Measurements from ENCODE around the gene SDE2.
"Not testable (repeated sequence)": the region's sequence is repeated elsewhere in the genome, so short reads cannot be mapped to it uniquely, and the experiment has no call there.

Gene SDE2

DNA sequence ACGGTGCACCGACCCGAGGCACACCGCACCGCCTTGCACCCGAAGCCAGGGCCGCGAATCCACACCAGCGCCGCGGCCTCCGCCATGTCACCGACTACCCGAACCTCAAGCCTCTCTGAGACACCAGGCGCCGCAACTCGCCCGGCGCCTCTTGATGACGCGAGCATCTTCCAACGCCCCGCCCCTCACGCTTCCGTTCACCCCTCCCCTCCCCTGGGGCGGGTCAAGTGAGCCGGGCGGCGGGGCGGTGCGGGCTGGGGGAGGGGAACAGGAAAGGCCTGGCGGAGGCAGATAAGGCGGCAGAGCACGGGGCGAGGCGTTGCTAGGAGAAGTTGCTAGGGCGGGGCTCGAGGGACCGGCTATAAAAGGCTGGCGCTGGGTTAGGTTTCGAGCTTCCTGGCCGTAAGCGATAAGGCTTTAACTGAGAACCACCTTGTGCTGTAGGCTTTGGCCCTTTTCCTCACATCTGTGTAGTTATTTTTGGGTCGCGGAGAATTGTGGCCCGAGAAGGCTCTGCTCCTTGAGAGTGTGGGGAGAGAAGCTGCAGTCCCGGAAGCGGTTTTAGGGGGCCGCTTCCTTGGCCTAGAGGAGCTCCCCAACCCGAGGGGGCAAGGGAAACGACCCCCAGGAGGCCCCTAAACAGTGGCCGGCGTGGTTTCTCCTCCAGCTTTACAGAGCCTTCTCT, at the start of gene SDE2:
TSS of gene SDE2 (minus strand) at position 117 of the 685 bp plus-strand sequence. CDS start at position 86, 31 bp downstream.
- peak; percentile 100 for DNase-seq

DNA sequence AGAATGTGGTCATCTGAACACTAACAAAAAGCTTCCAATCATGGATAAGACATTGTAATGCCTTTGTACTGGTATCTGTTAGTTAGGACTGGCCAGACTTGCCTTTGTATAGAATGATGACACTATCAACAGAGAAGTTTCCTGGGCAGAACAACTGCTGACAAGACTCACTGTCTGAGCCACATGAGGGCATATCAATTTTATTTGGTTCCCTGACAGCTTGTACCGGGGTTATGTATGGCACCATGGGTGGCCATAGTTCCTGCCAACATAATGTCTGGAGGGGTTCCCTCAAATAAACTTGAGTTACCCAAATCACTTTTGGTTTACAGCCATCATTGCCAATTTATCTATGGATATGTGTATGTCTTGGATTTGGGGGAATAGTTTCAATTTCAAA, 49.7 kb upstream of the SDE2 start:
- DNase-seq = no peak

DNA sequence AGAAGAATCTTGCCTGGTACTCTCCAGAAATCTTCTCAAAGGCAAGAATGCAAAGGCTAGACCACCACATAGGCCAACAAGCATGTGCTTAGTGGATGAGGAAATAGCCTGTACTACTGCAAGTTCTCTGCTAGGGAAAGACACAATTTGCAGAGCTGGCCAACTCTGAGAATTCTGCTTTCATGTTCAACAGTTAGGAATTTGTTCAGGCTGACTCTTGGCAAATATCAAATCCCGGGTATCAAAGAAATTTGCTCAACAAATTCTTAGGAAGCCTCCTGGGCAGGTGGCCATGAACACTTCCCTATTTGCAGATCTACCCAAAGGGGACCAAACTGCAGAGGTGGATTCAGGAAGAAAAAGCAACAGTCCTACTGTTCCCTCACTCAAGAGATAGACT, 48.4 kb upstream of the SDE2 start:
- no peak for DNase-seq

DNA sequence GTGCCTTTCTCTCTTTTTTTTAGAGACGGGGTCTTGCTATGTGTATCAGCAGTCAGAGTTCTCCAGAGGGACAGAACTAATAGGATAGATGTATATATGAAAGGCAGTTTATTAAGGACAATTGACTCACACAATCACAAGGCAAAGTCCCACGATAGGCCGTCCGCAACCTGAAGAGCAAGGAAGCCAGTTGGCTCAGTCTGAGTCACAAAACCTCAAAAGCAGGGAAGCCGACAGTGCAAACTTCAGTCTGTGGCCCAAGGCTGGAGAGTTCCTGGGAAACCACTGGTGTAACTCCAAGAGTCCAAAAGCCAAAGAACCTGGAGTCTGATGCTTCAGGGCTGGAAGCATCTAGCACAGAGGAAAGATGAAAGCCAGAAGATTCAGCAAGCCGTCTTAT, 47.1 kb upstream of the SDE2 start:
- DNase-seq = no peak

DNA sequence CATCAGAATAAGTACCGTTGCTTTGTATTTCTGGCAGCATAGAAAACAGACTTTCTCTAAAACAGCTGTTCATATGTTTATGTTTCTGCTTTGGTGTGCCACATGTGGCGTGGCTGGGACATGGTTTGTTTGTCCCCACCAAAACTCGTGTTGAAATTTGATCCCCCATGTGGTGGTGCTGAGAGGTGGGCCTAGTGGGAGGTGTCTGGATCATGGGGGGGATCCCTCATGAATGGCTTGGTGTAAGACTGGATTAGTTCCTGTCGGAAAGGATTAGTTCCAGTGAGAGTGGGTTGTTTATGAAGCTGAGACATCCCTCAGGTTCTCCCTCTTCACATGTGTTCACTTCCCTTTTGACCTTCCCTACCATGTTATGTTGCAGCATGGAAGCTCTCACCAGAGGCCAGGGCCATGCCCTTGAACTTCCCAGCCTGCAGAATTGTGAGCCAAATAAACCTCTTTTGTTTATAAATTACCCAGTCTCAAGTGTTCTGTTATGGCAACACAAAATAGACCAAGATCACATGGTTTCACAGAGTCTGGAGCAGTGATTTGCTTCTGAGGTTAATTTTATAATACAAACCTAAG, 45.5 kb upstream of the SDE2 start:
- DNase-seq = no peak

DNA sequence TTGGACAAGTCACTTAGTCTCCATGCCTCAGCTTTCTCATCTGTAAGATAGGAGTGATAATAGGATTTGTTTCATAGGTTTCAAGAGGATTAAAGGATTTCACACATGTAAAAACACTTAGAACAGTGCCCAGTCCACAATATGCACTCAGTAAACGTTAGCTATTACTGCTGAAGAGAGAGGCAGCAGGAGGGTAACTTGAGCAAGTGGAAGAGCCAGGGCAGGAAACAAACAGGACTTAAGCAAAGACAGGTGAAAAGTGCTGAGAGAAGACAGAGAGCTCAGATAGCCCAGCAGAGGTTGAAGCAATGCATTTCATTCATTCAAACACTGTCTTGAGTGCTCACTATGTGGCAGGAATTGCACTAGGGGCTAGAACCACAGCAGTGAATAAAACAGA, 42.3 kb upstream of the SDE2 start:
- no peak for DNase-seq

DNA sequence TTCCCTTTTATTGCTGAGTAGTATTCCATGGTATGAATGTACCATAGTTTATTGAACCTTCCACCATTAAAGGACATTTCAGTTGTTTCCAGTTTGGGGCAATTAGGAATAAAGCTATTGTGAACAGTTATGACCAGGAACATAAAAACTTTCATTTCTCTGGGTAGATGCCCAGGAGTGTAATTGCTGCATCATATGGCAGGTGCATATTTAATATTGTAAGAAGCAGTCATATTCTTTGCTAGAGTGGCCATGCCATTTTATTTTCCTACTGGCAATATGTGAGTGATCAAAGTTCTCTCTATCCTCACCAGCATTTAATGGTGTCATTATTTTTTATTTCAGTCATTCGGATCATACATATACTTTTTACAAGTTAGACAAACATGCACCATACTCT, 39.5 kb upstream of the SDE2 start:
- no peak for DNase-seq

DNA sequence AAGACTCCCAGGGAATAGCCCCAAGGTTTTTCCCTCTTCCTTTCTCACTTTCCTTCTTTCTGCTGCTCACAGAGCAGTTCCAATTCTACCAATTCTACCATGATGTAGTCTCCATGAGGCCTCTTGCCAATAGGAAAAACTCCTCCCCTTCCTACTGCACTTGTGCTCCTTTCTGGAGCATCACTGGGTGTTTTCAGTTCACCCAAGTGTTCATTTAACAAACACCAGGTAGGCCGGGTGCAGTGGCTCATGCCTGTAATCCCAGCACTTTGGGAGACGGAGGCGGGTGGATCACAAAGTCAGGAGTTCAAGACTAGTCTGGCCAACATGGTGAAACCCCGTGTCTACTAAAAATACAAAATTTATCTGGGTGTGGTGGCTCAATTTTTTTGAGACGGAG, 36.8 kb upstream of the SDE2 start:
- DNase-seq = no peak

DNA sequence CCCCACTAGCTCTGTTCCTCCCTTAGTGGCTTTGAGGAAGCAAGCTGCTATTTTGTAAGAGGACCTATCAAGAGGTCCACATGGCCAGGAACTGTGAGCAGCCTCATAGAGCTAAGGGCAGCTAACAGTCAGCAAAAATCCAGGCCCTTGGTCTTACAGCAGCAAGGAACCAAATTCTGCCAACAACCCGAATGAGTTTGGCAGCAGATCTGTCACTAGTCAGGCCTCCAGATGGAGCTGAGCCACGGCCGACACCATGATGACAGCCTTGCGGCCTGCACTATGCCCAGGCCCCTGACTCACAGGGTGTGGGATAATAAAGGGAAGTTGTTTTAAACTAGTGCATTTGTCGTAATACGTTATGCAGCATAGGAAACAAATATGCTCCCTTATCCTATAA, 35.3 kb upstream of the SDE2 start:
- DNase-seq = peak; percentile 83

DNA sequence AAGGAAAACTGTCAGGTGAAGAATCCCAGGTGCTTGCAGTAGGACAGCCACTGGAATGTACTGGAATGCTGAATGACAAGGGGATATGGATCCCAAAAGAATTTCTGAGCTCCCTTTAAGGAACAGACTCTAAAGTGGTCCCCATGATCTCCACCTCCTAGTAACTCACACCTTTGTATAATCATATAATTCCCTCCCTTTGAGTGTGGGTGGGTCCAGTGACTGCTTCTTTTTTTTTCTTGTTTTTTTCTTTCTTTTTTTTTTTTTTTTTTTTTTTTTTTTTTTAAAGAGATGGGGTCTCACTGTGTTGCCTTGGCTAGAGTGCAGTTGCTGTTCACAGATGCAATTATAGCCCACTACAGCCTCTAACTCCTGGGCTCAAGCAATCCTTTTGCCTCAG, 34.8 kb upstream of the SDE2 start:
- DNase-seq = no peak

DNA sequence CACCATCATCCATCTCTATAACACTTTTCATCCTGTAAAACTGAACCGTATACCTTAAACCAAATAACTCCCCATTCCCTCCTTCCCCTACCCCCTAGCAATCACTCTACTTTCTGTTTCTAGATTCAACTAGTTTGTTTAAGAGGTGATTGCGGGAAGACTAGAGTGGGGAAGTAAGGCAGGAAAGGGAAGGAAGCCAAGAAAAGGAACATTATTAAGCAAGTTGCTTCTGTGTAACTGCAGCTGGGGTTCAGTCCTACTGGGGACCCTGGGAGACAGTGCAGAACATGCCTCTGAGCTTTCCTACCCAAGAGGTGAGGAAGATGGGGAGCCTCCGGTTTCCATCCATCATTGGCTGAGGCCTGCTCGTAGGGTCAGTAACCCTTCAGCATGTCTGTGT, 34.4 kb upstream of the SDE2 start:
- DNase-seq = no peak

DNA sequence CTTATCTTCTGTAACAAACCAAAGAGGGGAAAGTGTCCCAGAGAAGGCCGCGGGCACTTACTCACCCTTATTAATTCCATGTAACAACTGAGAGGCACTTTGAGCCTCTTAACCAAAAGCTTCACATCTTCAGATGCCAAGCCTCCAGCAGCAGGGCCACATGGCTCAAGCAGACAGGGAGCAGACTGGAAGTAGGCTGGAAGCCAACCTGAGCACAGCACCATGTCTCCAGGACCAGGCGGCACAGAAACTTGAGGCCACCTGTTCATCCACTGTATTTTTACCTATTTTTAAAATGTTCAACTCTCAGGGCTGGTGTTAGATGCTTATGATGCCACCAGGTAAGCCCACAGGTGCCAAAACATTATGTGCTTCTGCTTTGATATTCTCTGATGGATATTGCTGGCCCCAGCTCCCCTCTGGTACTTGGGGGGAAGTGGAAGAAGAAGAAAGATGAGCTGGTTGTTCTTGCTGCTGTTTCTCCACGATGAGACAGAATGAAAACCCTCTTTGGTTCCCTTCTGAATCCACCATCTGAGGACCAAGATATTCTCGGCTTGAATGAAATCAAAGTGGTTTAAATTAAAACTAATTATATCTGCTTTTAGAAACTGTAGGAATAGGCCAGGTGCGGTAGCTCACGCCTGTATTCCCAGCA, 30.6 kb upstream of the SDE2 start:
- no peak for DNase-seq

DNA sequence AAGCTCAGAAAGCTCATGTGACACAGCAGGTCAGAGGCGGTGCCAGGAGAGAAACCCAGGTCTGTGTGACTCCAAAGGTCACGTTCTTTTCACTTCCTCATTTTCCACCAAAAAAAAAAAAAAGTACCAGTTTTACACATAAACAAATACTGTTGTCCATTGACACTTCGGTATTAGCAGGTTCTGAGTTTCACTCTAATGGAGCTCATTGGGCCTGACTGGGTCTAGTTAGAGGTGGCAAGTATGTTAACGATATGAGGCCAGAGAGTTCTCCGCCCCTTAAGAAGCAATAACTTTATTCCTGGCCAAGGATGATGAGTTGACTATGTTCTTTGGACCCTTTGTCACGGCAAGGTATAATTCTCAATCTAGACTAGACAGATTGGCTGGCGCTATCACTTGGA, 30.0 kb upstream of the SDE2 start:
- peak; percentile 74 for DNase-seq

DNA sequence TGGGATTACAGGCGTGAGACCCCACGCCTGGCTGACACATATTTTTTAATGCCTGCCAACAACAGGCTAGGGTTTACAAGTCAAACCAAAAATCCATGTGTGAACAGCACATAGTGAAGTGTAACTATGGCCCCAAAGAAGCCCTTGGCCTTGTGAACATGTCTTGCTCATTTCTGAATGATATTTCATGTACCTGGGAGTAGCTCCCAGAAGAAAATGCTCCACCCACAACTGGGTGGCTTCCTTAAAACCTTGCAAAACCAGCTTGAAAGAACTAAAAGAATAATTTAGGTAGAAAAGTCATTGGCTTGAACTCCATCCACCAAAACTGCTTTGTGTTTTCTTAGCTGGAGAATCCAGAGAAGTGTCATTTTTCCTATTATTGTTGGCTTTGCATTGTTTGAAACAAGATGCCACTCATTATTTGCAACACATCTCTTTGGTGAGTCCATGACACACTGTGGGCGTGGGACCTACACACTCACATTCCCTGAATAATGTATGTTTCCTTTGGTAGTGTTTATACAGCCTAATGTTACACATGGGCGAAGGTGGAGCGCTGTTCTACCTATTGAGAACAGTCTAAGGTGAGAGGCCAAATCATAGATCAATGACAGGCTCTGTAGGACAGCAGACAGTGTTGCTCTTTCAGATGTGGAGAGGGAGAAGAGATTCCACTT, 28.5 kb upstream of the SDE2 start:
- DNase-seq = no peak

DNA sequence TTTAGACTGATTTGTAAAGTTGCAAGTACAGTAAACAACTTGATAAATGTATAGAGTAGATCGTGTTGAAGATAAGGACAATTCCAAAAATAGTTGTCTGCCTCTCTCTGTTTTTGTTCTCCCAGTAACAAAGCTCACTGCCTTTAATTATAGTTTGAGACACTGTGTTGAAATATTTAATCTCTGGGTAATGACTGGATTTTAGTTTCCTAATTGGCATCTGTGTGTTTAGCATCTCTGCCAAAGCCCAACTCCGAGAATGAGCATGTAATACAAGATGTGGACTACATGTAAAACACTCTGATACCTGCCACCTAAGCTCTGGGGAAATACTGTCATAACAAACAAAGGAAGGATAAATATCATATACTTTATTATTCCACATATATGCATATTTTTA, 27.7 kb upstream of the SDE2 start:
- no peak for DNase-seq

DNA sequence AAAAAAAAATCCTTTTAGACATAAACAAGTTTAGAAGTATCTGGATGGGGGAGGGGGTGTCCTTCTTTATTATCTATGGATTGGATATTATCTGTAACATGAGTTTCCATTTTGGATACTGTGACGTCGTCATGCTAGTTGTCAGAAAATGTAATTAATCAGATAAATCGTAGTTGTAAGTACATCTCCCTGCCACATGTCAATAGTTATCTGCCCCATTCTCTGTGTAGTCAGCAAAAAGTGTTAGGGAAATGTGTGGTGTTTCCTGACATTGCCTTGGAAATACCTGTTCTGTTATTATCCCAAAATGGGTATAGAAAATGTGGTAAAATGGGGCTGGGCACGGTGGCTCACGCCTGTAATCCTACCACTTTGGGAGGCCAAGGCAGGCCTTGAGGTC, 24.6 kb upstream of the SDE2 start:
- DNase-seq = no peak

DNA sequence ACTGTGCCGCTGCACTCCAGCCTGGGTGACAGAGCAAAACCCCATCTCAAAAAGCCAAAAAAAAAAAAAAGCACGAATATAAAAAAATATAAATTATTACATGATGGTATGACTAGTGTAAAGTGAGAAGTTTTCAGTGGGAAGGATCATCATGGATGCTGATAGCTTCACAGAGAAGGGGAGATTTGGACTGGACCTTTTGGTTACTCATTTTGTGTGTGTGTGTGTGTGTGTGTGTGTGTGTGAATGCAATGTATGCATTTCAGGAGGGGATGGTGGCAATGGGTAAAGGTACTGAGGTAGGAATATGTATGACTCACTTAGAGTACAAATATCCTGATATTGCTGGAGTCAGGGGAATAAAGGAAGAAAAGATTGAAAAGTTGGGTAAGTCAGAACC, 22.7 kb upstream of the SDE2 start:
- no peak for DNase-seq

DNA sequence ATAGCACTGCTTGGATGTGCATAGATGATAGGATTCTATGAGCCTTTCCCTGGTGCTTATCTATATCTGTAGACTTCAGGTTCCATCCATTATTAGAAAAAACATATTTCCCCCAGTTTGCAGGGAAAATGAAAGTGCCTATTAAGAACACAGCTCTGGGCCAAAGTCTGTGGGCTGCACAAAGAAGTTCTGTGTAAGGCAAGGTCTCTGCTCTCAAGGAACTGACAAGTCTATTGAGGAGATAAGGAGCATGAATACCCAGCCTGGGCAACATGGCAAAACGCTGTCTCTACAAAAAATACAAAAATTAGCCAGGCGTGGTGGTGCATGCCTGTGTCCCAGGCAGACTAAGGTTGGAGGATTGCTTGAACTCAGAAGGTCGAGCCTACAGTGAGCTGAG, 22.3 kb upstream of the SDE2 start:
- DNase-seq = no peak

DNA sequence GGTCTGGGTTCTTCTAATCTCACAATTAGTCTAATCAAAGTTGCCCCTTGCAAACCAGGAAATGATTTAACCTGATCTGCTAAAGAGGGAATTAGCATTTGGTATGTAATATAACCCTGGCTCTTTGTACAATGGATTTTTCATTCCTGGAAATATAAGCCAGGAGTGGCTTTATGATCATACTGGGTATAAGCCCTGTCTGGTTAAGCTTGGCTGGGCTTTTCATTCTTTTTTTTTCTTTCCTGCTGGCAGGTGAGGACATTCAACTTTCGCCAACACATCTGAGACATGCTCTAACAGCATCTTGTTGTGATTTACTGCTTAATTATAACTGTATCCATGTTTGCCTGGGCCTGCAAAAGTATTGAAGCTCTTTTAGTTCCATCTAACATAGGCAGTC, 20.4 kb upstream of the SDE2 start:
- DNase-seq = no peak

DNA sequence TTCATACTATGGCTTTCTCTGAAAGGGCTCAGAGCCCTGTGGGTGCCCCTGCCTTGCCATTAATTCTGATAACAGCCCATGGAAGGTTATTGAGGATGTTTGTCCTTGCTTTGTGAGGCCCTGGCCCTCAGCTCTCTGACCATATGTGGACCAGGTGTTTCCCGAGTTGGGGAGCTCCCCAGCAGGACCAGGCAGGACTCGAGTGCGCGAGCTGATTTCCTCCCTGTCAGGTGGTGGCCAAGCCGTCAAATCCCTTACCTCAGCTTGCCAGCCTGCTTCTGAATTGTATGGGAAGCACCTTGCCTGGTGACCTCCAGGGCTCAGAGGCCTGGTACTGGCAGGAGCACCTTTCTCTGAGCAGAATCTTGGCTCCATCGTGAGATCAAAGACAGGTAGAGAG, 17.9 kb upstream of the SDE2 start:
- DNase-seq = no peak

DNA sequence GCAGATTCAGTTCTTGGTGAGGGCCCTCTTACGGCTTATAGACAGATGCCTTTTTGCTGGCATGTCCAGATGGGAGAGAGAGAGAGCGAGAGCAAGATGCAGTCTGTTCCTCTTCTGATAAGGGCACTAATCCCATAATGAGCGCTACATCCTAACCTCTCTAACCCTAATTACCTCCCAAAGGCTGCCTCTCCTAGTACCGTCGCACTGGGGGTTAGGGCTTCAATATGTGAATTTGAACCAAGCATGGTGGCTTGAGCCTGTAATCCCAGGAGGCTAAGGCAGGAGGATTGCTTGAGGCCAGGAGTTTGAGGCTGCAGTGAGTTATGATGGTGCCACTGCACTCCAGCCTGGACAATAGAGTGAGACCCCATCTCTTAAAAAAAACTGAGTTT, 10.5 kb upstream of the SDE2 start:
- DNase-seq = no peak

DNA sequence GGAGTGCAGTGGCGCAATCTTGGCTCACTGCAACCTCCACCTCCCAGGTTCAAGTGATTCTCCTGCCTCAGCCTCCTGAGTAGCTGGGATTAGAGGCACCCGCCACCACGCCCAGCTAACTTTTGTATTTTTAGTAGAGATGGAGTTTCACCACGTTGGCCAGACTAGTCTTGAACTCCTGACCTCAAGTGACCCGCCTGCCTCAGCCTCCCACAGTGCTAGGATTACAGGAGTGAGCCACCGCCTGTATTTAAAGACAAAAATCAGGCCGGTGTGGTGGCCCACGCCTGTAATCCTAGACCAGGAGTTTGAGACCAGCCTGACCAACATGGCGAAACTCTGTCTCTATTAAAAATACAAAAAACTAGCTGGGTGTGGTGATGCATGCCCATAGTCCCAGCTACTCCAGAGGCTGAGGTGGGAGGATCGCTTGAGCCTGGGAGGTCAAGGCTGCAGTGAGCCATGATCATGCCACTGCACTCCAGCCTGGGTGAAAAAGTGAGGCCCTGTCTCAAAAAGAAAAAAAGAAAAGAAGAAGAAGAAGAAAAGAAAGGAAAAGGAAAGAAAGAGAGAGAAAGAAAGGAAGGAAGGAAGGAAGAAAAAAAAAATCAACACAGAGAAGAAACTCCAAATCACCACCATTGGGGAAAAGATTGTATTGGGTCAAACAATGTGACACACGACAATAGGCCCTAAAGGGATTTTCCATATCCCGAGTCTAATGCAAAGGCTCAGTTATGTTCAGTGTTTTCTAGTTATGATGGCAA, 8.2 kb upstream of the SDE2 start:
- not testable (repeated sequence) for DNase-seq

DNA sequence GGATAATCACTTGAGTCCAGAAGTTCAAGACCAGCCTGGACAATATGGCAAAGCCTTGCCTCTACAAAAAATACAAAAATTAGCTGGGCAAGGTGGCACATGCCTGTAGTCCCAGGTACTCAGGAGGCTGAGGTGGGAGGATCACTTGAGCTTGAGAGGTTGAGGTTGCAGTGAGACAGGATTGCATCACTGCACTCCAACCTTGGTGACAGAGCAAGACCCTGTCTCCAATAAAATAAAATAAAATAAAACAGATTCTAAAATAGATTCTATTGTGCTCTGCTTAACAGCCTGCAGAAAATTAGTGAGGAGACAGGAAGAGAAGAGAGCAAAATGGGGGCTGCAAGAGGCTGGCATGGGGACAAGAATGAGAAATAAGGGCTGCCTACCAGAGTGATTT, 7.5 kb upstream of the SDE2 start:
- DNase-seq = no peak

Data from CD4-positive, alpha-beta T cell treated with Interleukin-15 for 1 hour (primary cell).